Liver (tissue), 9 donors: ENCODE data around the gene RAP1GAP2. TPM values are rescaled to one million over a fixed set of nuclear protein-coding genes. Genes with fewer than 3 reads are reported as not detected.

Source experiments
- DNase-seq: peaks from one replicate; pipeline ENCODE4 v3.0.0-alpha.2; 2017; ENCODE audit warnings: low spot score
- H3K27ac ChIP-seq, 2 donors: one replicate each; pipeline ENCODE4 v1.7.0; 2013; ENCODE audit warnings: inconsistent platforms in 2 of 2, low read length in 2 of 2, control low read depth in 1 of 2, low read depth in 1 of 2, mild to moderate bottlenecking in 1 of 2
- H3K27me3 ChIP-seq, 4 donors: one replicate each; pipeline versions ENCODE4 v1.6.1 to v1.7.0; 2013; ENCODE audit warnings: low read length in 3 of 4, inconsistent platforms in 1 of 4, mild to moderate bottlenecking in 1 of 4, moderate library complexity in 1 of 4; ENCODE audit not compliant: control insufficient read depth in 4 of 4, insufficient read depth in 4 of 4
- H3K36me3 ChIP-seq, 4 donors: one replicate each; pipeline versions ENCODE4 v1.6.1 to v1.7.0; 2013; ENCODE audit warnings: low read length in 3 of 4, mild to moderate bottlenecking in 3 of 4, low read depth in 1 of 4, moderate library complexity in 1 of 4; ENCODE audit not compliant: control insufficient read depth in 4 of 4, insufficient read depth in 3 of 4
- H3K4me1 ChIP-seq, 4 donors: one replicate each; pipeline versions ENCODE4 v1.6.1 to v1.7.0; 2013; ENCODE audit warnings: low read length in 3 of 4, mild to moderate bottlenecking in 3 of 4, moderate library complexity in 1 of 4; ENCODE audit not compliant: control insufficient read depth in 4 of 4, insufficient read depth in 4 of 4
- H3K4me3 ChIP-seq, 3 donors: one replicate each; pipeline versions ENCODE4 v1.6.1 to v1.7.0; 2013; ENCODE audit warnings: low read length in 3 of 3, control low read depth in 1 of 3, low read depth in 1 of 3, mild to moderate bottlenecking in 1 of 3
- H3K9ac ChIP-seq, 2 donors: one replicate each; pipeline ENCODE4 v1.7.0; 2013; ENCODE audit warnings: low read length in 2 of 2, mild to moderate bottlenecking in 2 of 2, moderate library complexity in 2 of 2, control low read depth in 1 of 2, low read depth in 1 of 2
- H3K9me3 ChIP-seq, 4 donors: one replicate each; pipeline versions ENCODE4 v1.6.1 to v1.7.0; 2013; ENCODE audit warnings: low read length in 3 of 4; ENCODE audit not compliant: control insufficient read depth in 4 of 4
- ATF3 ChIP-seq: IDR thresholded peaks from 2 replicates; pipeline ENCODE4 v1.6.1; 2016; ENCODE audit warnings: antibody characterized with exemption
- EGR1 ChIP-seq, 2 donors: IDR thresholded peaks; 2 replicates each; pipeline ENCODE4 v1.6.1; 2016 to 2018; ENCODE audit warnings: antibody characterized with exemption in 2 of 2, low read depth in 2 of 2
- FOXA1 ChIP-seq: IDR thresholded peaks from 2 replicates; pipeline ENCODE4 v1.6.1; 2016; ENCODE audit warnings: antibody characterized with exemption
- FOXA2 ChIP-seq: IDR thresholded peaks from 2 replicates; pipeline ENCODE4 v1.6.1; 2016; ENCODE audit warnings: antibody characterized with exemption
- GABPA ChIP-seq, 2 donors: IDR thresholded peaks in 1 of 2; conservative IDR thresholded peaks in 1 of 2; 2 replicates each; pipeline ENCODE4 v1.6.1; 2016; ENCODE audit warnings: antibody characterized with exemption in 2 of 2, mild to moderate bottlenecking in 1 of 2, moderate library complexity in 1 of 2
- HNF4A ChIP-seq, 2 donors: conservative IDR thresholded peaks; 2 replicates each; pipeline ENCODE4 v1.6.1; 2016; ENCODE audit warnings: antibody characterized with exemption in 2 of 2, mild to moderate bottlenecking in 2 of 2
- HNF4G ChIP-seq: IDR thresholded peaks from 2 replicates; pipeline ENCODE4 v1.6.1; 2016; ENCODE audit warnings: antibody characterized with exemption
- JUND ChIP-seq, 2 donors: IDR thresholded peaks; 2 replicates each; pipeline ENCODE4 v1.6.1; 2016; ENCODE audit warnings: antibody characterized with exemption in 2 of 2
- NR2F2 ChIP-seq: IDR thresholded peaks from 2 replicates; pipeline ENCODE4 v1.6.1; 2016; ENCODE audit warnings: antibody characterized with exemption
- RAD21 ChIP-seq, 2 donors: IDR thresholded peaks; 2 replicates each; pipeline ENCODE4 v1.6.1; 2016; ENCODE audit warnings: antibody characterized with exemption in 2 of 2, mild to moderate bottlenecking in 2 of 2
- SP1 ChIP-seq: IDR thresholded peaks from 2 replicates; pipeline ENCODE4 v1.6.1; 2018; ENCODE audit warnings: antibody characterized with exemption, mild to moderate bottlenecking
- TAF1 ChIP-seq: conservative IDR thresholded peaks from 2 replicates; pipeline ENCODE4 v1.6.1; 2016; ENCODE audit warnings: antibody characterized with exemption, mild to moderate bottlenecking
- YY1 ChIP-seq: IDR thresholded peaks from 2 replicates; pipeline ENCODE4 v1.6.1; 2016; ENCODE audit warnings: antibody characterized with exemption, mild to moderate bottlenecking
- WGBS: extraction: QIAGEN DNeasy Blood & Tissue Kit; methylation state at CpG from one replicate; pipeline ENCODE4 v1.1.7; 2013; 5-methylcytosine and 5-hydroxymethylcytosine counted together
- polyA plus RNA-seq, 2 donors: library from polyadenylated mRNA; stranded (reverse) in 1 of 2; unstranded in 1 of 2; fragments of 200-250 nt in 1 of 2; fragments of >200 nt in 1 of 2; fragmentation: Nextera tagmentation in 1 of 2; extraction: Ambion mirVana in 1 of 2; gene quantifications; one replicate each; pipeline versions ENCODE4 v1.2.1 to v1.2.3, GENCODE V29; 2013 to 2015
- total RNA-seq, 2 donors: library from RNA; depleted of rRNA; stranded (reverse); fragments of >200 nt; gene quantifications; one replicate each; pipeline ENCODE4 v1.2.3, GENCODE V29; 2014
- TF ChIP-seq, protein P1 (sequence below): IDR thresholded peaks from 2 replicates; pipeline ENCODE4 v1.6.1; 2016; ENCODE audit warnings: antibody characterized with exemption, mild to moderate bottlenecking
- TF ChIP-seq, protein P2 (sequence below): IDR thresholded peaks from 2 replicates; pipeline ENCODE4 v1.6.1; 2016; ENCODE audit warnings: antibody characterized with exemption
- TF ChIP-seq, protein P3 (sequence below): IDR thresholded peaks from 2 replicates; pipeline ENCODE4 v1.6.1; 2016; ENCODE audit warnings: antibody characterized with exemption
- TF ChIP-seq, protein P4 (sequence below): fragments of 150-350 bp; IDR thresholded peaks from 2 replicates; pipeline ENCODE4 v1.5.1; 2017; ENCODE audit warnings: improper control_type of control experiment, low read depth, low read length; ENCODE audit not compliant: missing input control
- donor health status: healthy.
- donor health status: healthy.
- donor health status: healthy.
- donor health status: healthy.
- donor health status: healthy.

Gene RAP1GAP2
- total and polyA plus RNA-seq, 4 donors = 0.56 to 1.7 (median 1.1) TPM

DNA sequence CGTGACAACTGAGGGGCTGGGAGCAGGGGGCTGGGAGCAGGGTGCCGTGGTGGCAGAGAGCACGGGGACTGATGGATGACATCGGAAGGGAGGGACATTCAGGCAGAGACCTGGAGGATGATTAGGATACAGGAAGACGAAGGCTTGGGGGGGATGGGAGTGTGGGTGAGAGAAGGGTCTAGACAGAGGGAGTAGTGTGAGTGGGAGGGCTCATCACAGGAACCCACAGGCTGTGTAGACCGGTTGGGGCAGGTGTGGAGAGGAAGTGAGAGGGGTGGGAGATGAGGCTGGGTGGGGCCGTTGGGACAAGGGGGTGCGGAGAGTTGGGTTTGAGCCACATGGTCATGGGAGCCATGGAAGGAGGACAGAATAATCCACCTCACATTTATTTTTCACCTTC lies 83.8 kb downstream of the RAP1GAP2 start:
- 81% methylated on average over 8 of the region's 8 CpGs for WGBS
- Histone ChIP-seq H3K4me3 (no peak overlapping the region), H3K27me3 (no peaks in the 10 kb centered on the region), H3K9ac (no peak overlapping the region), H3K4me1 (no peaks in the 10 kb centered on the region), H3K27ac (no peak overlapping the region), H3K9me3 (no peaks in the 10 kb centered on the region), H3K36me3 (no peaks in the 10 kb centered on the region)
- DNase-seq = no peak
- TF ChIP-seq JUND (IDR thresholded peaks at IDR 0.05) (no peak), FOXA1 (no peak), ATF3 (no peak)

DNA sequence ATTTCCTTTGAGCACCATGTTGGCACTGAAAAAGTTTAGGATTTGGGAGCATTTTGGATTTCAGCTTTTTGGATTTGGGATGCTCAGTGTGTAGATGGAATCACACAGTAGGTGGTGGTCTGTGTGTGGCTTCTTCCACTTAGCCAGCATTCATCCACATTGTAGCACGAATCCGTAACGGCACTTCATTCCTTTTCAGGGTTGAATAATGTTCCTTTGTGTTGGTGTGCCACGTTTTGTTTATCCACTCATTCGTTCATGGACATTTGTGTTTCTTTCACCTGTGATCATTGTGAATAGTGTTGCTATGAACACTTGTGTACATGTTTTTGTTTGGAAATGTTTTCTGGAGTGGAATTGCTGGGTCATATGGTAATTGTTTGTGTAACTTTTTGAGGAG lies 85.1 kb downstream of the RAP1GAP2 start:
- H3K4me1 ChIP-seq = no peaks in the 10 kb centered on the region
- WGBS = 91% methylated on average over 5 of the region's 5 CpGs
- no peak overlapping the region for H3K27ac ChIP-seq
- no peaks in the 10 kb centered on the region for H3K36me3 ChIP-seq
- DNase-seq = no peak
- TF ChIP-seq YY1 = no peak
- TF ChIP-seq RAD21 (IDR thresholded peaks at IDR 0.05) = no peak
- TF ChIP-seq, protein P1, sequence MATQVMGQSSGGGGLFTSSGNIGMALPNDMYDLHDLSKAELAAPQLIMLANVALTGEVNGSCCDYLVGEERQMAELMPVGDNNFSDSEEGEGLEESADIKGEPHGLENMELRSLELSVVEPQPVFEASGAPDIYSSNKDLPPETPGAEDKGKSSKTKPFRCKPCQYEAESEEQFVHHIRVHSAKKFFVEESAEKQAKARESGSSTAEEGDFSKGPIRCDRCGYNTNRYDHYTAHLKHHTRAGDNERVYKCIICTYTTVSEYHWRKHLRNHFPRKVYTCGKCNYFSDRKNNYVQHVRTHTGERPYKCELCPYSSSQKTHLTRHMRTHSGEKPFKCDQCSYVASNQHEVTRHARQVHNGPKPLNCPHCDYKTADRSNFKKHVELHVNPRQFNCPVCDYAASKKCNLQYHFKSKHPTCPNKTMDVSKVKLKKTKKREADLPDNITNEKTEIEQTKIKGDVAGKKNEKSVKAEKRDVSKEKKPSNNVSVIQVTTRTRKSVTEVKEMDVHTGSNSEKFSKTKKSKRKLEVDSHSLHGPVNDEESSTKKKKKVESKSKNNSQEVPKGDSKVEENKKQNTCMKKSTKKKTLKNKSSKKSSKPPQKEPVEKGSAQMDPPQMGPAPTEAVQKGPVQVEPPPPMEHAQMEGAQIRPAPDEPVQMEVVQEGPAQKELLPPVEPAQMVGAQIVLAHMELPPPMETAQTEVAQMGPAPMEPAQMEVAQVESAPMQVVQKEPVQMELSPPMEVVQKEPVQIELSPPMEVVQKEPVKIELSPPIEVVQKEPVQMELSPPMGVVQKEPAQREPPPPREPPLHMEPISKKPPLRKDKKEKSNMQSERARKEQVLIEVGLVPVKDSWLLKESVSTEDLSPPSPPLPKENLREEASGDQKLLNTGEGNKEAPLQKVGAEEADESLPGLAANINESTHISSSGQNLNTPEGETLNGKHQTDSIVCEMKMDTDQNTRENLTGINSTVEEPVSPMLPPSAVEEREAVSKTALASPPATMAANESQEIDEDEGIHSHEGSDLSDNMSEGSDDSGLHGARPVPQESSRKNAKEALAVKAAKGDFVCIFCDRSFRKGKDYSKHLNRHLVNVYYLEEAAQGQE = no peak
- no peak for TF ChIP-seq EGR1 (IDR thresholded peaks at IDR 0.05; ENCODE audit: low read depth in 2 of 2)
- TF ChIP-seq, protein P2, sequence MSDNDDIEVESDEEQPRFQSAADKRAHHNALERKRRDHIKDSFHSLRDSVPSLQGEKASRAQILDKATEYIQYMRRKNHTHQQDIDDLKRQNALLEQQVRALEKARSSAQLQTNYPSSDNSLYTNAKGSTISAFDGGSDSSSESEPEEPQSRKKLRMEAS = no peak
- TF ChIP-seq SP1 = no peak
- H3K4me3 ChIP-seq = no peak overlapping the region
- H3K9me3 ChIP-seq = no peaks in the 10 kb centered on the region
- H3K9ac ChIP-seq = no peak overlapping the region
- H3K27me3 ChIP-seq = no peaks in the 10 kb centered on the region

DNA sequence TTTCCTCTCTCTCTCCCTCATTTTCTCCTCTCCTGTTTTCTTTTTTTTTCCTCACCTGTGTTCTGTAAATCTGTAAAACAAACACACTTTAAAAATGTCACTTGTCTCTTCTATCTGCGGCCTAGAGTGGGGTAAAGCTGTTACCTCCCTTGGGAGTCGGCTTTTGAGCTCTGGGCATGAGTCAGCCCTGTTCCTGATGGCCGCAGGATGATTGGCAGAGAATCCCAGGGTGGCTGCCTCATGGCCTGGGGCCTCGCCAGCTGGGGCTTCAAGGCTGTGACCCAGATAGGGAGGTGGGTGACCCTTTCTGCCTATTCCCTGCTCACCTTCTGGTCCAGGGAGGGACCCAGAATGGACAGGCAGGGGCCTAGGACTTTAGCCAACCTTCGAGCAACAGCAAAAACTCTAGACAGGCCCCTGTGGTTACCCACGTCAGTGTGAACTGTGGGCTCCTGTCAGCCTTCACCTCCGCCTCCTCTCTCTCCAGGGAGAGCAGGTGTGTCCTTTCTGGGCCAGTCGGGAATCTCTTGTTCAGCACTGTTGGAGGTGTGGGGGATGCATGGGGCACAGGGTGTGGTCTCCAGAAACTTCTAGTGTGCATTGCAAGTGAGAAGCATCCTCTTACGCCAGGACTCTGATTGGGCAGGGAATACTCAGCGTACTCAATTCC lies 87.4 kb downstream of the RAP1GAP2 start:
- no peak for DNase-seq
- no peaks in the 10 kb centered on the region for H3K4me1 ChIP-seq
- H3K9ac ChIP-seq = no peak overlapping the region
- no peaks in the 10 kb centered on the region for H3K36me3 ChIP-seq
- 81% methylated on average over 10 of the region's 10 CpGs for WGBS
- H3K27me3 ChIP-seq = no peaks in the 10 kb centered on the region
- H3K9me3 ChIP-seq = no peaks in the 10 kb centered on the region
- no peak overlapping the region for H3K27ac ChIP-seq
- no peak overlapping the region for H3K4me3 ChIP-seq
- TF ChIP-seq, protein P3, sequence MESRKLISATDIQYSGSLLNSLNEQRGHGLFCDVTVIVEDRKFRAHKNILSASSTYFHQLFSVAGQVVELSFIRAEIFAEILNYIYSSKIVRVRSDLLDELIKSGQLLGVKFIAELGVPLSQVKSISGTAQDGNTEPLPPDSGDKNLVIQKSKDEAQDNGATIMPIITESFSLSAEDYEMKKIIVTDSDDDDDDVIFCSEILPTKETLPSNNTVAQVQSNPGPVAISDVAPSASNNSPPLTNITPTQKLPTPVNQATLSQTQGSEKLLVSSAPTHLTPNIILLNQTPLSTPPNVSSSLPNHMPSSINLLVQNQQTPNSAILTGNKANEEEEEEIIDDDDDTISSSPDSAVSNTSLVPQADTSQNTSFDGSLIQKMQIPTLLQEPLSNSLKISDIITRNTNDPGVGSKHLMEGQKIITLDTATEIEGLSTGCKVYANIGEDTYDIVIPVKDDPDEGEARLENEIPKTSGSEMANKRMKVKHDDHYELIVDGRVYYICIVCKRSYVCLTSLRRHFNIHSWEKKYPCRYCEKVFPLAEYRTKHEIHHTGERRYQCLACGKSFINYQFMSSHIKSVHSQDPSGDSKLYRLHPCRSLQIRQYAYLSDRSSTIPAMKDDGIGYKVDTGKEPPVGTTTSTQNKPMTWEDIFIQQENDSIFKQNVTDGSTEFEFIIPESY = no peak
- TF ChIP-seq JUND (IDR thresholded peaks at IDR 0.05) = no peak
- no peak for TF ChIP-seq FOXA1
- no peak for TF ChIP-seq EGR1 (IDR thresholded peaks at IDR 0.05; ENCODE audit: low read depth in 2 of 2)
- no peak for TF ChIP-seq SP1
- no peak for TF ChIP-seq ATF3
- TF ChIP-seq NR2F2 = no peak
- TF ChIP-seq HNF4G = no peak
- TF ChIP-seq GABPA (IDR thresholded peaks at IDR 0.05 in 1 of 2, conservative IDR thresholded peaks at IDR 0.05 in 1 of 2) = no peak
- TF ChIP-seq, protein P2 = no peak
- no peak for TF ChIP-seq FOXA2
- no peak for TF ChIP-seq HNF4A (conservative IDR thresholded peaks at IDR 0.05)
- TF ChIP-seq TAF1 = no peak
- TF ChIP-seq YY1 = no peak
- TF ChIP-seq, protein P4, sequence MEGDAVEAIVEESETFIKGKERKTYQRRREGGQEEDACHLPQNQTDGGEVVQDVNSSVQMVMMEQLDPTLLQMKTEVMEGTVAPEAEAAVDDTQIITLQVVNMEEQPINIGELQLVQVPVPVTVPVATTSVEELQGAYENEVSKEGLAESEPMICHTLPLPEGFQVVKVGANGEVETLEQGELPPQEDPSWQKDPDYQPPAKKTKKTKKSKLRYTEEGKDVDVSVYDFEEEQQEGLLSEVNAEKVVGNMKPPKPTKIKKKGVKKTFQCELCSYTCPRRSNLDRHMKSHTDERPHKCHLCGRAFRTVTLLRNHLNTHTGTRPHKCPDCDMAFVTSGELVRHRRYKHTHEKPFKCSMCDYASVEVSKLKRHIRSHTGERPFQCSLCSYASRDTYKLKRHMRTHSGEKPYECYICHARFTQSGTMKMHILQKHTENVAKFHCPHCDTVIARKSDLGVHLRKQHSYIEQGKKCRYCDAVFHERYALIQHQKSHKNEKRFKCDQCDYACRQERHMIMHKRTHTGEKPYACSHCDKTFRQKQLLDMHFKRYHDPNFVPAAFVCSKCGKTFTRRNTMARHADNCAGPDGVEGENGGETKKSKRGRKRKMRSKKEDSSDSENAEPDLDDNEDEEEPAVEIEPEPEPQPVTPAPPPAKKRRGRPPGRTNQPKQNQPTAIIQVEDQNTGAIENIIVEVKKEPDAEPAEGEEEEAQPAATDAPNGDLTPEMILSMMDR = no peak
